ENCODE results near the gene NAGLU. TPM values are rescaled to one million over a fixed set of nuclear protein-coding genes. Genes with fewer than 3 reads are reported as not detected.

NAGLU gene
- total and polyA plus RNA-seq, 2 of the 13 experiments (the other 11 are each of a cell fraction or from before 2014, with no cell fraction given) = 28.2 to 40.1 TPM

DNA sequence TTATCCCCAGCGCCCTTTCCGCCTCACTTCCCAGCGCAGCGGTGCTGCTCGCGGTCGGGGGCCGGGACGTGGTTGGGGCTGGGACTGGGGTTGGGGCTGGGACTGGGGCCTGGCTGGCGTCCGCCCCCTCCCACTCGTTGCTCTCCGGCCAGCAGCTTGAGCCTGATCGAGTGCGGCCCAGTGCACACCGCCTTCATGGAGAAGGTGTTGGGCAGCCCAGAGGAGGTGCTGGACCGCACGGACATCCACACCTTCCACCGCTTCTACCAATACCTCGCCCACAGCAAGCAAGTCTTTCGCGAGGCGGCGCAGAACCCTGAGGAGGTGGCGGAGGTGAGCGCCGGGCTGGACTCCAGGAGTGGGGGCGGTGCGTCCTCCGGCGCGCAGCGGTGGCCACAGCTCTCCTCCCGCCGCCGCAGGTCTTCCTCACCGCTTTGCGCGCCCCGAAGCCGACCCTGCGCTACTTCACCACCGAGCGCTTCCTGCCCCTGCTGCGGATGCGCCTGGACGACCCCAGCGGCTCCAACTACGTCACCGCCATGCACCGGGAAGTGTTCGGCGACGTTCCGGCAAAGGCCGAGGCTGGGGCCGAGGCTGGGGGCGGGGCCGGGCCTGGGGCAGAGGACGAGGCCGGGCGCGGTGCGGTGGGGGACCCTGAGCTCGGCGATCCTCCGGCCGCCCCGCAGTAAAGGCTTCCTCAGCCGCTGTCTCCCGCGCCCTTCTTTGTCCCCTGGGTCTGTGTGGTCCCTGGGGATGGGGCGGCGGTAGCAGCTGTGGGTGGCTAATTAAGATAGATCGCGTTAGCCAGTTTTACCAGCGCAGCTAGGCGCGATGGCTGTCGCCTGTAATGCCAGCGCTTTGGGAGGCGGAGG lies 18.4 kb downstream of the NAGLU start (continued):
- TF ChIP-seq ZNF180 (CRISPR knock-in tag; IDR thresholded peaks at IDR 0.05; ENCODE audit: borderline replicate concordance, low read depth) (0 out of 2 replicates have a peak, but pooled peaks have one; percentile 49), ZSCAN30 (CRISPR knock-in tag; IDR thresholded peaks at IDR 0.05) (no peak), ZNF569 (CRISPR knock-in tag; IDR thresholded peaks at IDR 0.05; ENCODE audit: borderline replicate concordance) (no peak), ZNF772 (CRISPR knock-in tag; IDR thresholded peaks at IDR 0.05) (peak; percentile 87), SP140L (CRISPR knock-in tag; IDR thresholded peaks at IDR 0.05; ENCODE audit: borderline replicate concordance) (no peak), STAG1 (CRISPR knock-in tag; IDR thresholded peaks at IDR 0.05) (no peak), ZMYM4 (CRISPR knock-in tag; IDR thresholded peaks at IDR 0.05) (peak; percentile 61), SP4 (CRISPR knock-in tag; IDR thresholded peaks at IDR 0.05) (peak; percentile 66), ZNF629 (CRISPR knock-in tag; conservative IDR thresholded peaks at IDR 0.05) (peak; percentile 57), NFYC (CRISPR knock-in tag; IDR thresholded peaks at IDR 0.05) (peak; percentile 37; the same call in 1 of the 2 replicates), KDM5B (CRISPR knock-in tag; IDR thresholded peaks at IDR 0.05; ENCODE audit: borderline replicate concordance) (peak; percentile 93), MXD4 (CRISPR knock-in tag; IDR thresholded peaks at IDR 0.05) (peak; percentile 72), HCFC1 (IDR thresholded peaks at IDR 0.05; ENCODE audit: low read depth, low read length) (peak; percentile 40), ZNF124 (CRISPR knock-in tag; IDR thresholded peaks at IDR 0.05) (peak; percentile 68; the same call in 1 of the 2 replicates), ZNF839 (CRISPR knock-in tag; IDR thresholded peaks at IDR 0.05; ENCODE audit: borderline replicate concordance) (peak; percentile 42), MAFK (conservative IDR thresholded peaks at IDR 0.05 in 1 of 2, IDR thresholded peaks at IDR 0.05 in 1 of 2; ENCODE audit: low read length in 2 of 2) (no peak), ZSCAN29 (CRISPR knock-in tag; conservative IDR thresholded peaks at IDR 0.05) (no peak; the same call in 1 of the 2 replicates), AGO1 (IDR thresholded peaks at IDR 0.05; ENCODE audit: low read depth, low read length, poor library complexity, severe bottlenecking) (peak; percentile 90), HNRNPL (IDR thresholded peaks at IDR 0.05; ENCODE audit: low read depth, low read length) (peak; percentile 44; the same call in 1 of the 2 replicates), SRSF4 (IDR thresholded peaks at IDR 0.05; ENCODE audit: low read depth, low read length, poor library complexity, severe bottlenecking) (no peak), SMYD3 (CRISPR knock-in tag; IDR thresholded peaks at IDR 0.05) (no peak)
- TF ChIP-seq, protein P1, sequence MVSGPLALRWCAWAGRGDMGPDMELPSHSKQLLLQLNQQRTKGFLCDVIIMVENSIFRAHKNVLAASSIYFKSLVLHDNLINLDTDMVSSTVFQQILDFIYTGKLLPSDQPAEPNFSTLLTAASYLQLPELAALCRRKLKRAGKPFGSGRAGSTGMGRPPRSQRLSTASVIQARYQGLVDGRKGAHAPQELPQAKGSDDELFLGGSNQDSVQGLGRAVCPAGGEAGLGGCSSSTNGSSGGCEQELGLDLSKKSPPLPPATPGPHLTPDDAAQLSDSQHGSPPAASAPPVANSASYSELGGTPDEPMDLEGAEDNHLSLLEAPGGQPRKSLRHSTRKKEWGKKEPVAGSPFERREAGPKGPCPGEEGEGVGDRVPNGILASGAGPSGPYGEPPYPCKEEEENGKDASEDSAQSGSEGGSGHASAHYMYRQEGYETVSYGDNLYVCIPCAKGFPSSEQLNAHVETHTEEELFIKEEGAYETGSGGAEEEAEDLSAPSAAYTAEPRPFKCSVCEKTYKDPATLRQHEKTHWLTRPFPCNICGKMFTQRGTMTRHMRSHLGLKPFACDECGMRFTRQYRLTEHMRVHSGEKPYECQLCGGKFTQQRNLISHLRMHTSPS (CRISPR knock-in tag; IDR thresholded peaks at IDR 0.05; ENCODE audit: low read depth) = no peak
- TF ChIP-seq, protein P2, sequence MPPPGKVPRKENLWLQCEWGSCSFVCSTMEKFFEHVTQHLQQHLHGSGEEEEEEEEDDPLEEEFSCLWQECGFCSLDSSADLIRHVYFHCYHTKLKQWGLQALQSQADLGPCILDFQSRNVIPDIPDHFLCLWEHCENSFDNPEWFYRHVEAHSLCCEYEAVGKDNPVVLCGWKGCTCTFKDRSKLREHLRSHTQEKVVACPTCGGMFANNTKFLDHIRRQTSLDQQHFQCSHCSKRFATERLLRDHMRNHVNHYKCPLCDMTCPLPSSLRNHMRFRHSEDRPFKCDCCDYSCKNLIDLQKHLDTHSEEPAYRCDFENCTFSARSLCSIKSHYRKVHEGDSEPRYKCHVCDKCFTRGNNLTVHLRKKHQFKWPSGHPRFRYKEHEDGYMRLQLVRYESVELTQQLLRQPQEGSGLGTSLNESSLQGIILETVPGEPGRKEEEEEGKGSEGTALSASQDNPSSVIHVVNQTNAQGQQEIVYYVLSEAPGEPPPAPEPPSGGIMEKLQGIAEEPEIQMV (CRISPR knock-in tag; IDR thresholded peaks at IDR 0.05; ENCODE audit: low read depth) = no peak; the same call in 1 of the 2 replicates
- TF ChIP-seq, protein P3, sequence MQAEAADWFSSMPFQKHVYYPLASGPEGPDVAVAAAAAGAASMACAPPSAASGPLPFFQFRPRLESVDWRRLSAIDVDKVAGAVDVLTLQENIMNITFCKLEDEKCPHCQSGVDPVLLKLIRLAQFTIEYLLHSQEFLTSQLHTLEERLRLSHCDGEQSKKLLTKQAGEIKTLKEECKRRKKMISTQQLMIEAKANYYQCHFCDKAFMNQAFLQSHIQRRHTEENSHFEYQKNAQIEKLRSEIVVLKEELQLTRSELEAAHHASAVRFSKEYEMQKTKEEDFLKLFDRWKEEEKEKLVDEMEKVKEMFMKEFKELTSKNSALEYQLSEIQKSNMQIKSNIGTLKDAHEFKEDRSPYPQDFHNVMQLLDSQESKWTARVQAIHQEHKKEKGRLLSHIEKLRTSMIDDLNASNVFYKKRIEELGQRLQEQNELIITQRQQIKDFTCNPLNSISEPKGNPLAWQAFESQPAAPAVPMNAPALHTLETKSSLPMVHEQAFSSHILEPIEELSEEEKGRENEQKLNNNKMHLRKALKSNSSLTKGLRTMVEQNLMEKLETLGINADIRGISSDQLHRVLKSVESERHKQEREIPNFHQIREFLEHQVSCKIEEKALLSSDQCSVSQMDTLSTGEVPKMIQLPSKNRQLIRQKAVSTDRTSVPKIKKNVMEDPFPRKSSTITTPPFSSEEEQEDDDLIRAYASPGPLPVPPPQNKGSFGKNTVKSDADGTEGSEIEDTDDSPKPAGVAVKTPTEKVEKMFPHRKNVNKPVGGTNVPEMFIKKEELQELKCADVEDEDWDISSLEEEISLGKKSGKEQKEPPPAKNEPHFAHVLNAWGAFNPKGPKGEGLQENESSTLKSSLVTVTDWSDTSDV (CRISPR knock-in tag; IDR thresholded peaks at IDR 0.05) = no peak; the same call in 1 of the 2 replicates

Measured in HepG2 (cell line).